HCT116 (cell line): Measurements from ENCODE around the gene PER2.
"Not testable (repeated sequence)": the region's sequence is repeated elsewhere in the genome, so short reads cannot be mapped to it uniquely, and the experiment has no call there.

ENCODE experiments used
- CEBPB ChIP-seq: IDR thresholded peaks from 2 replicates; pipeline ENCODE4 v1.6.1; 2012; ENCODE audit warnings: low read depth
- CTCF ChIP-seq, 3 experiments: fragments of 200-600 bp in 1 of 3; sonication (generic) in 1 of 3; IDR thresholded peaks in 2 of 3; conservative IDR thresholded peaks in 1 of 3; 2 replicates each; pipeline ENCODE4 v1.5.1; 2012 to 2017; ENCODE audit warnings: low read depth in 2 of 3, low read length in 2 of 3, antibody characterized with exemption in 1 of 3, borderline replicate concordance in 1 of 3, control low read depth in 1 of 3, mild to moderate bottlenecking in 1 of 3, mixed read lengths in 1 of 3, mixed run types in 1 of 3, moderate library complexity in 1 of 3; ENCODE audit not compliant: insufficient read depth in 1 of 3
- ELF1 ChIP-seq: IDR thresholded peaks from 2 replicates; pipeline ENCODE4 v1.6.1; 2012; ENCODE audit warnings: low read depth, borderline replicate concordance
- EZH2 ChIP-seq: fragments of 200-600 bp; sonication (generic); IDR thresholded peaks from 2 replicates; pipeline ENCODE4 v1.6.1; 2017; ENCODE audit warnings: antibody characterized with exemption, mixed run types
- JUND ChIP-seq: IDR thresholded peaks from 2 replicates; pipeline ENCODE4 v1.6.1; 2012
- POLR2A ChIP-seq: IDR thresholded peaks from 2 replicates; pipeline ENCODE4 v1.7.0; 2011; ENCODE audit warnings: borderline replicate concordance; ENCODE audit not compliant: insufficient read depth, insufficient read length; ENCODE audit errors: extremely low read depth
- POLR2AphosphoS5 ChIP-seq: IDR thresholded peaks from 2 replicates; pipeline ENCODE4 v1.6.1; 2011; ENCODE audit warnings: mild to moderate bottlenecking, low read depth, low read length, moderate library complexity
- RAD21 ChIP-seq: IDR thresholded peaks from 2 replicates; pipeline ENCODE4 v1.6.1; 2012; ENCODE audit warnings: low read depth, mild to moderate bottlenecking
- SIN3A ChIP-seq: IDR thresholded peaks from 2 replicates; pipeline ENCODE4 v1.6.1; 2012; ENCODE audit warnings: low read depth
- SP1 ChIP-seq: IDR thresholded peaks from 2 replicates; pipeline ENCODE4 v1.6.1; 2012; ENCODE audit warnings: low read depth
- TCF7L2 ChIP-seq: IDR thresholded peaks from 2 replicates; pipeline ENCODE4 v1.7.0; 2011; ENCODE audit warnings: borderline replicate concordance, inconsistent platforms; ENCODE audit not compliant: insufficient read depth, insufficient read length; ENCODE audit errors: extremely low read depth
- TF ChIP-seq, protein P1 (sequence below): IDR thresholded peaks from 2 replicates; pipeline ENCODE4 v1.6.1; 2012; ENCODE audit warnings: low read depth
- TF ChIP-seq, protein P2 (sequence below): IDR thresholded peaks from 2 replicates; pipeline ENCODE4 v1.6.1; 2012
- TF ChIP-seq, protein P3 (sequence below): IDR thresholded peaks from 2 replicates; pipeline ENCODE4 v1.6.1; 2011; ENCODE audit warnings: mild to moderate bottlenecking, low read length, moderate library complexity; ENCODE audit not compliant: insufficient replicate concordance; ENCODE audit errors: extremely low read depth

GRCh38 chr2:238271686-238272085 is 16.7 kb downstream of the PER2 start:
- not testable (repeated sequence) for TF ChIP-seq POLR2AphosphoS5; POLR2A; CTCF (IDR thresholded peaks at IDR 0.05 in 2 of 3, conservative IDR thresholded peaks at IDR 0.05 in 1 of 3; ENCODE audit: borderline replicate concordance in 1 of 3, insufficient read depth in 1 of 3, low read depth in 2 of 3, low read length in 2 of 3); EZH2; SIN3A; ELF1; SP1; TCF7L2; JUND; RAD21; CEBPB
- TF ChIP-seq, protein P1, sequence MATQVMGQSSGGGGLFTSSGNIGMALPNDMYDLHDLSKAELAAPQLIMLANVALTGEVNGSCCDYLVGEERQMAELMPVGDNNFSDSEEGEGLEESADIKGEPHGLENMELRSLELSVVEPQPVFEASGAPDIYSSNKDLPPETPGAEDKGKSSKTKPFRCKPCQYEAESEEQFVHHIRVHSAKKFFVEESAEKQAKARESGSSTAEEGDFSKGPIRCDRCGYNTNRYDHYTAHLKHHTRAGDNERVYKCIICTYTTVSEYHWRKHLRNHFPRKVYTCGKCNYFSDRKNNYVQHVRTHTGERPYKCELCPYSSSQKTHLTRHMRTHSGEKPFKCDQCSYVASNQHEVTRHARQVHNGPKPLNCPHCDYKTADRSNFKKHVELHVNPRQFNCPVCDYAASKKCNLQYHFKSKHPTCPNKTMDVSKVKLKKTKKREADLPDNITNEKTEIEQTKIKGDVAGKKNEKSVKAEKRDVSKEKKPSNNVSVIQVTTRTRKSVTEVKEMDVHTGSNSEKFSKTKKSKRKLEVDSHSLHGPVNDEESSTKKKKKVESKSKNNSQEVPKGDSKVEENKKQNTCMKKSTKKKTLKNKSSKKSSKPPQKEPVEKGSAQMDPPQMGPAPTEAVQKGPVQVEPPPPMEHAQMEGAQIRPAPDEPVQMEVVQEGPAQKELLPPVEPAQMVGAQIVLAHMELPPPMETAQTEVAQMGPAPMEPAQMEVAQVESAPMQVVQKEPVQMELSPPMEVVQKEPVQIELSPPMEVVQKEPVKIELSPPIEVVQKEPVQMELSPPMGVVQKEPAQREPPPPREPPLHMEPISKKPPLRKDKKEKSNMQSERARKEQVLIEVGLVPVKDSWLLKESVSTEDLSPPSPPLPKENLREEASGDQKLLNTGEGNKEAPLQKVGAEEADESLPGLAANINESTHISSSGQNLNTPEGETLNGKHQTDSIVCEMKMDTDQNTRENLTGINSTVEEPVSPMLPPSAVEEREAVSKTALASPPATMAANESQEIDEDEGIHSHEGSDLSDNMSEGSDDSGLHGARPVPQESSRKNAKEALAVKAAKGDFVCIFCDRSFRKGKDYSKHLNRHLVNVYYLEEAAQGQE, result not testable (repeated sequence)
- TF ChIP-seq, protein P2, sequence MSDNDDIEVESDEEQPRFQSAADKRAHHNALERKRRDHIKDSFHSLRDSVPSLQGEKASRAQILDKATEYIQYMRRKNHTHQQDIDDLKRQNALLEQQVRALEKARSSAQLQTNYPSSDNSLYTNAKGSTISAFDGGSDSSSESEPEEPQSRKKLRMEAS, result not testable (repeated sequence)
- TF ChIP-seq, protein P3, sequence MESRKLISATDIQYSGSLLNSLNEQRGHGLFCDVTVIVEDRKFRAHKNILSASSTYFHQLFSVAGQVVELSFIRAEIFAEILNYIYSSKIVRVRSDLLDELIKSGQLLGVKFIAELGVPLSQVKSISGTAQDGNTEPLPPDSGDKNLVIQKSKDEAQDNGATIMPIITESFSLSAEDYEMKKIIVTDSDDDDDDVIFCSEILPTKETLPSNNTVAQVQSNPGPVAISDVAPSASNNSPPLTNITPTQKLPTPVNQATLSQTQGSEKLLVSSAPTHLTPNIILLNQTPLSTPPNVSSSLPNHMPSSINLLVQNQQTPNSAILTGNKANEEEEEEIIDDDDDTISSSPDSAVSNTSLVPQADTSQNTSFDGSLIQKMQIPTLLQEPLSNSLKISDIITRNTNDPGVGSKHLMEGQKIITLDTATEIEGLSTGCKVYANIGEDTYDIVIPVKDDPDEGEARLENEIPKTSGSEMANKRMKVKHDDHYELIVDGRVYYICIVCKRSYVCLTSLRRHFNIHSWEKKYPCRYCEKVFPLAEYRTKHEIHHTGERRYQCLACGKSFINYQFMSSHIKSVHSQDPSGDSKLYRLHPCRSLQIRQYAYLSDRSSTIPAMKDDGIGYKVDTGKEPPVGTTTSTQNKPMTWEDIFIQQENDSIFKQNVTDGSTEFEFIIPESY, result not testable (repeated sequence)
